HCT116 (cell line): ENCODE measurements around the gene FGF18. TPM values are rescaled to one million over a fixed set of nuclear protein-coding genes. Genes with fewer than 3 reads are reported as not detected.

Source experiments
- ATAC-seq: fragments of 200-7000 bp; cut with Tn5 transposase; 2 replicates; pipeline ENCODE4 v1.9.1; 2020; ENCODE audit warnings: mild to moderate bottlenecking, moderate library complexity
- BruUV-seq: library from RNA; stranded (reverse); fragments of 400-500 nt; replicated peaks from 2 replicates; lab custom pipeline; 2021; lab: Mats Ljungman, UMichigan
- CTCF ChIA-PET: fragments of 300-600 bp; sonication (Branson Sonifier 250); formaldehyde crosslinking; loops from one replicate; lab custom pipeline; 2021; ENCODE audit warnings: antibody characterized with exemption; lab: Charles Lee
- POLR2A ChIA-PET: fragments of 300-600, 350-600 bp; sonication (Branson Sonifier 250); formaldehyde crosslinking; loops from one replicate; lab custom pipeline; 2021; ENCODE audit warnings: antibody characterized with exemption; lab: Charles Lee
- RAD21 ChIA-PET, 2 experiments: fragments of 300-600 bp; sonication (Branson Sonifier 250); formaldehyde crosslinking; loops; one replicate each; lab custom pipeline; 2023; ENCODE audit warnings: low total read pairs in 2 of 2; ENCODE audit not compliant: uncharacterized antibody in 2 of 2, unreplicated experiment in 2 of 2, low non-redundant PET in 1 of 2; lab: Charles Lee
- DNase-seq: peaks from one replicate; pipeline ENCODE4 v3.0.0-alpha.2; 2010; ENCODE audit warnings: low read depth, low spot score
- H2AFZ ChIP-seq: fragments of 200-600 bp; shearing (Covaris generic), sonication (generic); 2 replicates; pipeline ENCODE4 v1.6.1; 2017; ENCODE audit warnings: low read depth, mixed run types, mixed read lengths, antibody characterized with exemption, low read length; ENCODE audit not compliant: poor library complexity, severe bottlenecking
- H3K27ac ChIP-seq: 2 replicates; pipeline ENCODE4 v1.5.1; 2012; ENCODE audit warnings: low read depth, low read length
- H3K27me3 ChIP-seq: fragments of 200-600 bp; sonication (generic); 2 replicates; pipeline ENCODE4 v1.6.1; 2016; ENCODE audit warnings: mixed run types, low read length, mixed read lengths; ENCODE audit not compliant: insufficient read depth
- H3K36me3 ChIP-seq, 2 experiments: fragments of 200-500 bp in 1 of 2; fragments of 200-600 bp in 1 of 2; sonication (Bioruptor generic) in 1 of 2; sonication (generic) in 1 of 2; 2 replicates each; pipeline versions ENCODE4 v1.5.1 to v1.6.1; 2014 to 2016; ENCODE audit warnings: low read length in 2 of 2, inconsistent platforms in 1 of 2, mixed read lengths in 1 of 2, mixed run types in 1 of 2; ENCODE audit not compliant: insufficient read depth in 2 of 2, control insufficient read depth in 1 of 2
- H3K4me1 ChIP-seq, 2 experiments: fragments of 200-600 bp in 1 of 2; sonication (generic) in 1 of 2; 2 replicates each; pipeline versions ENCODE4 v1.5.1 to v1.6.1; 2012 to 2017; ENCODE audit warnings: low read length in 2 of 2, inconsistent platforms in 1 of 2, mild to moderate bottlenecking in 1 of 2, mixed read lengths in 1 of 2, mixed run types in 1 of 2, moderate library complexity in 1 of 2; ENCODE audit not compliant: insufficient read depth in 2 of 2, control insufficient read depth in 1 of 2
- H3K4me2 ChIP-seq: fragments of 200-600 bp; sonication (generic); 2 replicates; pipeline ENCODE4 v1.6.1; 2017; ENCODE audit warnings: mixed run types, low read length, mixed read lengths
- H3K4me3 ChIP-seq, 2 experiments: fragments of 200-600 bp in 1 of 2; sonication (generic) in 1 of 2; replicated peaks in 1 of 2; 2 replicates each; pipeline ENCODE4 v1.5.1; 2011 to 2016; ENCODE audit warnings: low read length in 2 of 2, control low read depth in 1 of 2, low read depth in 1 of 2, mild to moderate bottlenecking in 1 of 2, mixed read lengths in 1 of 2, mixed run types in 1 of 2
- H3K79me2 ChIP-seq: fragments of 200-600 bp; sonication (generic); 2 replicates; pipeline ENCODE4 v1.6.1; 2017; ENCODE audit warnings: mild to moderate bottlenecking, mixed run types, low read length, moderate library complexity, mixed read lengths; ENCODE audit not compliant: insufficient read depth
- H3K9ac ChIP-seq: fragments of 200-600 bp; sonication (generic); 2 replicates; pipeline ENCODE4 v1.6.1; 2016; ENCODE audit warnings: low read length, mixed read lengths
- H3K9me2 ChIP-seq: fragments of 200-600 bp; sonication (generic), shearing (Covaris generic); 2 replicates; pipeline ENCODE4 v1.6.1; 2017; ENCODE audit warnings: mixed run types, mild to moderate bottlenecking, moderate library complexity; ENCODE audit not compliant: insufficient read depth
- H3K9me3 ChIP-seq, 2 experiments: fragments of 200-500 bp in 1 of 2; fragments of 200-600 bp in 1 of 2; sonication (Bioruptor generic) in 1 of 2; sonication (generic) in 1 of 2; 2 replicates each; pipeline ENCODE4 v1.6.1; 2014 to 2017; ENCODE audit warnings: low read length in 2 of 2, mixed read lengths in 2 of 2, inconsistent platforms in 1 of 2, low read depth in 1 of 2, mild to moderate bottlenecking in 1 of 2, mixed run types in 1 of 2, moderate library complexity in 1 of 2; ENCODE audit not compliant: control insufficient read depth in 1 of 2, insufficient read depth in 1 of 2
- H4K20me1 ChIP-seq: fragments of 200-600 bp; sonication (generic), shearing (Covaris generic); 2 replicates; pipeline ENCODE4 v1.6.1; 2017; ENCODE audit warnings: mixed run types, mild to moderate bottlenecking, moderate library complexity; ENCODE audit not compliant: insufficient read depth
- CBX3 ChIP-seq: IDR thresholded peaks from 2 replicates; pipeline ENCODE4 v1.6.1; 2012; ENCODE audit warnings: low read depth
- CEBPB ChIP-seq: IDR thresholded peaks from 2 replicates; pipeline ENCODE4 v1.6.1; 2012; ENCODE audit warnings: low read depth
- EGR1 ChIP-seq: IDR thresholded peaks from 2 replicates; pipeline ENCODE4 v1.6.1; 2012; ENCODE audit warnings: low read depth
- ELF1 ChIP-seq: IDR thresholded peaks from 2 replicates; pipeline ENCODE4 v1.6.1; 2012; ENCODE audit warnings: low read depth, borderline replicate concordance
- EZH2 ChIP-seq: fragments of 200-600 bp; sonication (generic); IDR thresholded peaks from 2 replicates; pipeline ENCODE4 v1.6.1; 2017; ENCODE audit warnings: antibody characterized with exemption, mixed run types
- FOSL1 ChIP-seq: IDR thresholded peaks from 2 replicates; pipeline ENCODE4 v1.6.1; 2012; ENCODE audit warnings: low read depth
- JUND ChIP-seq: IDR thresholded peaks from 2 replicates; pipeline ENCODE4 v1.6.1; 2012
- POLR2A ChIP-seq: IDR thresholded peaks from 2 replicates; pipeline ENCODE4 v1.7.0; 2011; ENCODE audit warnings: borderline replicate concordance; ENCODE audit not compliant: insufficient read depth, insufficient read length; ENCODE audit errors: extremely low read depth
- POLR2AphosphoS5 ChIP-seq: IDR thresholded peaks from 2 replicates; pipeline ENCODE4 v1.6.1; 2011; ENCODE audit warnings: mild to moderate bottlenecking, low read depth, low read length, moderate library complexity
- RAD21 ChIP-seq: IDR thresholded peaks from 2 replicates; pipeline ENCODE4 v1.6.1; 2012; ENCODE audit warnings: low read depth, mild to moderate bottlenecking
- SIN3A ChIP-seq: IDR thresholded peaks from 2 replicates; pipeline ENCODE4 v1.6.1; 2012; ENCODE audit warnings: low read depth
- SP1 ChIP-seq: IDR thresholded peaks from 2 replicates; pipeline ENCODE4 v1.6.1; 2012; ENCODE audit warnings: low read depth
- SRF ChIP-seq: IDR thresholded peaks from 2 replicates; pipeline ENCODE4 v1.6.1; 2012; ENCODE audit warnings: low read depth
- ZFX ChIP-seq: fragments of 450-650 bp; IDR thresholded peaks from 2 replicates; pipeline ENCODE4 v1.6.1; 2017
- ZNF274 ChIP-seq: fragments of 200-500 bp; sonication (Bioruptor generic); IDR thresholded peaks from 2 replicates; pipeline ENCODE4 v1.6.1; 2014; ENCODE audit warnings: mild to moderate bottlenecking, low read depth, low read length, inconsistent platforms
- intact Hi-C: fragments of 100-400 bp; cut with micrococcal nuclease; formaldehyde crosslinking; loops from 2 replicates; pipeline ENCODE4 v1.10.0; 2022
- total RNA-seq: library from RNA; stranded (reverse); gene quantifications from one replicate; pipeline ENCODE4 v1.2.1, GENCODE V29; 2021; ENCODE audit not compliant: unreplicated experiment
- TF ChIP-seq, protein P1 (sequence below), 3 experiments: fragments of 200-600 bp in 1 of 3; sonication (generic) in 1 of 3; IDR thresholded peaks in 2 of 3; conservative IDR thresholded peaks in 1 of 3; 2 replicates each; pipeline ENCODE4 v1.5.1; 2012 to 2017; ENCODE audit warnings: low read depth in 2 of 3, low read length in 2 of 3, antibody characterized with exemption in 1 of 3, borderline replicate concordance in 1 of 3, control low read depth in 1 of 3, mild to moderate bottlenecking in 1 of 3, mixed read lengths in 1 of 3, mixed run types in 1 of 3, moderate library complexity in 1 of 3; ENCODE audit not compliant: insufficient read depth in 1 of 3
- TF ChIP-seq, protein P2 (sequence below): IDR thresholded peaks from 2 replicates; pipeline ENCODE4 v1.6.1; 2012; ENCODE audit warnings: low read depth
- TF ChIP-seq, protein P3 (sequence below): IDR thresholded peaks from 2 replicates; pipeline ENCODE4 v1.6.1; 2012
- TF ChIP-seq, protein P4 (sequence below): IDR thresholded peaks from 2 replicates; pipeline ENCODE4 v1.6.1; 2012

Gene FGF18
- total RNA-seq, 1 experiment from 2014 or later: 0.96 TPM

DNA sequence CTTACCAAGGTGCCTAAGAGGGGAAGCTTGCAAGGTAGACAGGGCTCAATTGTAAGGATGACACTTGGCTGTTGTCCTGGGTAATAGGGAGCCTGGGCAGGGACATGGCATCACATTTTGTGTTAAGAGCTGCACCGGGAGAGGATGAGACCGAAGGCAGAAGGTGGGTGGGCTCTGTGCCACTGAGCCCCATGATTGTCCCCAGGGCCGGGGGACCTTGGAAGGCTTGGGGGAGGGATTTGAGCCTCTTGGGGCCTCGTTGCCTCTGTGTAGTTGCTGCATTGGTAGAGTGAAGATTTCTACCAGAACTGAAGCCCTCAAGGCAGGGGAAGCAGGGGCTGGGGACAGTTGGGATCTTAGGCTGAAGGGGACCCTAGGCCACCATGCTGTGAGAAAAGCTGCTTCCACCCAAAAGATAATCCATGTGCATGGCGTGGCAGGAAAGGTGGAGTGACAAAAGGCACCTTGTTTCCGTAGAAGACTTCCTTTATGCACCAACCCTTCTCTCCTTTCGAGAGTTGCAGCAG lies 11.9 kb downstream of the FGF18 start:
- CTCF ChIA-PET: no interaction called here

More for the DNA sequence above, 11.9 kb downstream of the FGF18 start:
- H4K20me1 ChIP-seq: no peaks in the 10 kb centered on the region
- RAD21 ChIA-PET: no interaction called here
- ATAC-seq (no peak), DNase-seq (no peak)
- TF ChIP-seq SRF (no peak), ELF1 (no peak), POLR2AphosphoS5 (no peak), RAD21 (no peak), EZH2 (no peak), CEBPB (no peak), EGR1 (no peak), FOSL1 (no peak), SP1 (no peak), ZNF274 (no peak), JUND (no peak), CBX3 (no peak), POLR2A (no peak), SIN3A (no peak), ZFX (no peak)
- TF ChIP-seq, protein P1, sequence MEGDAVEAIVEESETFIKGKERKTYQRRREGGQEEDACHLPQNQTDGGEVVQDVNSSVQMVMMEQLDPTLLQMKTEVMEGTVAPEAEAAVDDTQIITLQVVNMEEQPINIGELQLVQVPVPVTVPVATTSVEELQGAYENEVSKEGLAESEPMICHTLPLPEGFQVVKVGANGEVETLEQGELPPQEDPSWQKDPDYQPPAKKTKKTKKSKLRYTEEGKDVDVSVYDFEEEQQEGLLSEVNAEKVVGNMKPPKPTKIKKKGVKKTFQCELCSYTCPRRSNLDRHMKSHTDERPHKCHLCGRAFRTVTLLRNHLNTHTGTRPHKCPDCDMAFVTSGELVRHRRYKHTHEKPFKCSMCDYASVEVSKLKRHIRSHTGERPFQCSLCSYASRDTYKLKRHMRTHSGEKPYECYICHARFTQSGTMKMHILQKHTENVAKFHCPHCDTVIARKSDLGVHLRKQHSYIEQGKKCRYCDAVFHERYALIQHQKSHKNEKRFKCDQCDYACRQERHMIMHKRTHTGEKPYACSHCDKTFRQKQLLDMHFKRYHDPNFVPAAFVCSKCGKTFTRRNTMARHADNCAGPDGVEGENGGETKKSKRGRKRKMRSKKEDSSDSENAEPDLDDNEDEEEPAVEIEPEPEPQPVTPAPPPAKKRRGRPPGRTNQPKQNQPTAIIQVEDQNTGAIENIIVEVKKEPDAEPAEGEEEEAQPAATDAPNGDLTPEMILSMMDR (IDR thresholded peaks at IDR 0.05 in 2 of 3, conservative IDR thresholded peaks at IDR 0.05 in 1 of 3; ENCODE audit: borderline replicate concordance in 1 of 3, insufficient read depth in 1 of 3, low read depth in 2 of 3, low read length in 2 of 3): no peak
- TF ChIP-seq, protein P2, sequence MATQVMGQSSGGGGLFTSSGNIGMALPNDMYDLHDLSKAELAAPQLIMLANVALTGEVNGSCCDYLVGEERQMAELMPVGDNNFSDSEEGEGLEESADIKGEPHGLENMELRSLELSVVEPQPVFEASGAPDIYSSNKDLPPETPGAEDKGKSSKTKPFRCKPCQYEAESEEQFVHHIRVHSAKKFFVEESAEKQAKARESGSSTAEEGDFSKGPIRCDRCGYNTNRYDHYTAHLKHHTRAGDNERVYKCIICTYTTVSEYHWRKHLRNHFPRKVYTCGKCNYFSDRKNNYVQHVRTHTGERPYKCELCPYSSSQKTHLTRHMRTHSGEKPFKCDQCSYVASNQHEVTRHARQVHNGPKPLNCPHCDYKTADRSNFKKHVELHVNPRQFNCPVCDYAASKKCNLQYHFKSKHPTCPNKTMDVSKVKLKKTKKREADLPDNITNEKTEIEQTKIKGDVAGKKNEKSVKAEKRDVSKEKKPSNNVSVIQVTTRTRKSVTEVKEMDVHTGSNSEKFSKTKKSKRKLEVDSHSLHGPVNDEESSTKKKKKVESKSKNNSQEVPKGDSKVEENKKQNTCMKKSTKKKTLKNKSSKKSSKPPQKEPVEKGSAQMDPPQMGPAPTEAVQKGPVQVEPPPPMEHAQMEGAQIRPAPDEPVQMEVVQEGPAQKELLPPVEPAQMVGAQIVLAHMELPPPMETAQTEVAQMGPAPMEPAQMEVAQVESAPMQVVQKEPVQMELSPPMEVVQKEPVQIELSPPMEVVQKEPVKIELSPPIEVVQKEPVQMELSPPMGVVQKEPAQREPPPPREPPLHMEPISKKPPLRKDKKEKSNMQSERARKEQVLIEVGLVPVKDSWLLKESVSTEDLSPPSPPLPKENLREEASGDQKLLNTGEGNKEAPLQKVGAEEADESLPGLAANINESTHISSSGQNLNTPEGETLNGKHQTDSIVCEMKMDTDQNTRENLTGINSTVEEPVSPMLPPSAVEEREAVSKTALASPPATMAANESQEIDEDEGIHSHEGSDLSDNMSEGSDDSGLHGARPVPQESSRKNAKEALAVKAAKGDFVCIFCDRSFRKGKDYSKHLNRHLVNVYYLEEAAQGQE: no peak
- TF ChIP-seq, protein P3, sequence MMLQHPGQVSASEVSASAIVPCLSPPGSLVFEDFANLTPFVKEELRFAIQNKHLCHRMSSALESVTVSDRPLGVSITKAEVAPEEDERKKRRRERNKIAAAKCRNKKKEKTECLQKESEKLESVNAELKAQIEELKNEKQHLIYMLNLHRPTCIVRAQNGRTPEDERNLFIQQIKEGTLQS: no peak
- TF ChIP-seq, protein P4, sequence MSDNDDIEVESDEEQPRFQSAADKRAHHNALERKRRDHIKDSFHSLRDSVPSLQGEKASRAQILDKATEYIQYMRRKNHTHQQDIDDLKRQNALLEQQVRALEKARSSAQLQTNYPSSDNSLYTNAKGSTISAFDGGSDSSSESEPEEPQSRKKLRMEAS: no peak
- no peak overlapping the region for H3K4me2 ChIP-seq
- no peak overlapping the region for H2AFZ ChIP-seq
- no TSS peak for BruUV-seq
- no peak overlapping the region for H3K9ac ChIP-seq
- intact Hi-C loops: no loop called here
- H3K27ac ChIP-seq: no peak overlapping the region
- H3K9me2 ChIP-seq: no peaks in the 10 kb centered on the region
- H3K36me3 ChIP-seq: no peaks in the 10 kb centered on the region
- H3K27me3 ChIP-seq: no peaks in the 10 kb centered on the region
- no peaks in the 10 kb centered on the region for H3K4me1 ChIP-seq
- no peak overlapping the region for H3K4me3 ChIP-seq
- POLR2A ChIA-PET: no interaction called here
- H3K79me2 ChIP-seq: no peaks in the 10 kb centered on the region
- H3K9me3 ChIP-seq: no peaks in the 10 kb centered on the region
